ENCODE data around the gene SKIDA1. TPM values are rescaled to one million over a fixed set of nuclear protein-coding genes. Genes with fewer than 3 reads are reported as not detected.

SKIDA1 gene
- total and polyA plus RNA-seq, 2 donors (not counting 1 experiment from before 2014, with no cell fraction given) = 0.28 to 0.50 TPM

DNA sequence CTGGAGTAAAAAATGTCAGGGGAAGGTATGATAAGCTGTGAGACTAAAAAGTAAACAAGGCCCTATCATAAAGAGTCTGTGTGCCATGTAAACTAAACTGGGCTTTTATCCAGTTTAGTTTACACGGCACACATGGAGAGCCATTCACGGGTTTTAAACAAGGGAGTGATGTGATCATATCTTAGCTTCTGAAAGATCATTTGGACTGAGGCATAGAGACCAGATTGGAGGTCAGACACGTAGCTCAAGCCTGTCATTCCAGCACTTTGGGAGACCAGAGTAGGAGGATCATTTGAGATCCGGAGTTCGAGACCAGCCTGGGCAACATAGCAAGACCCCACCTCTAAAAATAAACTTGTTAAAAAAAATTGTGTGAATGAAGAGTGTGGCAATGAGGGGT, 50.1 kb downstream of the SKIDA1 start:
- DNase-seq (ENCODE audit: low read depth in 2 of 2) = no peak
- Histone ChIP-seq H4K20me1 (ENCODE audit: control insufficient read depth, extremely low read depth, insufficient read depth, low read length) (no peaks in the 10 kb centered on the region), H3K4me2 (ENCODE audit: extremely low read depth, insufficient read depth, low read length) (no peak overlapping the region), H3K27me3 (ENCODE audit: control insufficient read depth, insufficient read depth, low read length) (no peaks in the 10 kb centered on the region), H2AFZ (ENCODE audit: low read length) (no peak overlapping the region), H3K9me3 (ENCODE audit: control insufficient read depth, insufficient read depth, low read depth, low read length) (no peaks in the 10 kb centered on the region), H3K4me1 (ENCODE audit: control insufficient read depth, extremely low read depth, insufficient read depth, low read length) (no peaks in the 10 kb centered on the region), H3K4me3 (replicated peaks in 1 of 4; ENCODE audit: control extremely low read depth in 1 of 4, insufficient read depth in 1 of 4, low read depth in 3 of 4, low read length in 4 of 4) (no peak overlapping the region), H3K36me3 (ENCODE audit: control insufficient read depth, insufficient read depth, low read length) (no peaks in the 10 kb centered on the region), H3K27ac (ENCODE audit: insufficient read depth, low read length) (no peak overlapping the region), H3K9ac (ENCODE audit: insufficient read depth, low read length) (no peak overlapping the region), H3K79me2 (ENCODE audit: control insufficient read depth, insufficient read depth, low read length) (no peaks in the 10 kb centered on the region)
- no peak for TF ChIP-seq EZH2 (IDR thresholded peaks at IDR 0.05; ENCODE audit: low read length, missing control alignments)
- TF ChIP-seq, protein P1, sequence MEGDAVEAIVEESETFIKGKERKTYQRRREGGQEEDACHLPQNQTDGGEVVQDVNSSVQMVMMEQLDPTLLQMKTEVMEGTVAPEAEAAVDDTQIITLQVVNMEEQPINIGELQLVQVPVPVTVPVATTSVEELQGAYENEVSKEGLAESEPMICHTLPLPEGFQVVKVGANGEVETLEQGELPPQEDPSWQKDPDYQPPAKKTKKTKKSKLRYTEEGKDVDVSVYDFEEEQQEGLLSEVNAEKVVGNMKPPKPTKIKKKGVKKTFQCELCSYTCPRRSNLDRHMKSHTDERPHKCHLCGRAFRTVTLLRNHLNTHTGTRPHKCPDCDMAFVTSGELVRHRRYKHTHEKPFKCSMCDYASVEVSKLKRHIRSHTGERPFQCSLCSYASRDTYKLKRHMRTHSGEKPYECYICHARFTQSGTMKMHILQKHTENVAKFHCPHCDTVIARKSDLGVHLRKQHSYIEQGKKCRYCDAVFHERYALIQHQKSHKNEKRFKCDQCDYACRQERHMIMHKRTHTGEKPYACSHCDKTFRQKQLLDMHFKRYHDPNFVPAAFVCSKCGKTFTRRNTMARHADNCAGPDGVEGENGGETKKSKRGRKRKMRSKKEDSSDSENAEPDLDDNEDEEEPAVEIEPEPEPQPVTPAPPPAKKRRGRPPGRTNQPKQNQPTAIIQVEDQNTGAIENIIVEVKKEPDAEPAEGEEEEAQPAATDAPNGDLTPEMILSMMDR (conservative IDR thresholded peaks at IDR 0.05 in 1 of 2, IDR thresholded peaks at IDR 0.05 in 1 of 2; ENCODE audit: low read depth in 1 of 2, low read length in 2 of 2) = no peak

- Histone ChIP-seq H3K27ac (ENCODE audit: insufficient read depth, low read length) (no peak overlapping the region), H3K9me3 (ENCODE audit: control insufficient read depth, insufficient read depth, low read depth, low read length) (no peaks in the 10 kb centered on the region), H3K9ac (ENCODE audit: insufficient read depth, low read length) (no peak overlapping the region), H3K79me2 (ENCODE audit: control insufficient read depth, insufficient read depth, low read length) (no peaks in the 10 kb centered on the region), H2AFZ (ENCODE audit: low read length) (no peak overlapping the region), H3K4me3 (replicated peaks in 1 of 4; ENCODE audit: control extremely low read depth in 1 of 4, insufficient read depth in 1 of 4, low read depth in 3 of 4, low read length in 4 of 4) (no peak overlapping the region), H3K4me1 (ENCODE audit: control insufficient read depth, extremely low read depth, insufficient read depth, low read length) (no peaks in the 10 kb centered on the region), H3K36me3 (ENCODE audit: control insufficient read depth, insufficient read depth, low read length) (no peaks in the 10 kb centered on the region), H4K20me1 (ENCODE audit: control insufficient read depth, extremely low read depth, insufficient read depth, low read length) (no peaks in the 10 kb centered on the region), H3K27me3 (ENCODE audit: control insufficient read depth, insufficient read depth, low read length) (no peaks in the 10 kb centered on the region), H3K4me2 (ENCODE audit: extremely low read depth, insufficient read depth, low read length) (no peak overlapping the region)
- TF ChIP-seq, protein P1 (conservative IDR thresholded peaks at IDR 0.05 in 1 of 2, IDR thresholded peaks at IDR 0.05 in 1 of 2; ENCODE audit: low read depth in 1 of 2, low read length in 2 of 2) = no peak
- TF ChIP-seq EZH2 (IDR thresholded peaks at IDR 0.05; ENCODE audit: low read length, missing control alignments) = no peak
- DNase-seq (ENCODE audit: low read depth in 2 of 2) = no peak
Observed at GRCh38 chr10:21473541-21473940, 51.9 kb downstream of the SKIDA1 start.

DNA sequence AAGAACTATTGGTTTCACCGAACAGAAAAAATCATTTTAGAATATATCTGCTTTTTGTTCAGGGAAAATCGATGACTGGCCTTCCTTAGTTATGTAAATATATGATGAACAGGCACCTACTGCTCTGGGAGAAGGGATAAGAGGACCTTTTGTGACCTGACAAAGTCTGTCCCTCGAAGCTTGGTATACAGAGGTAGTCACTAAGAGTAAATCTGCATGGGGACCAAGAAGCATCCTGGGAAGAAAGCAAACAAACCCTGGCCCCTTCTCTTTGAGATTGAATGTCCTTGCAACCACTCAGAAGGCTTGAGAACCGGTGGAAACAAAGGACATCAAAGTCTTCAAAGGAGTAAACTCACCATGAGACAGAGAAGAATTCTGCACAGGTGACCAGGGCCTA, 52.3 kb downstream of the SKIDA1 start:
- no peaks in the 10 kb centered on the region for H3K9me3 ChIP-seq (ENCODE audit: control insufficient read depth, insufficient read depth, low read depth, low read length)
- no peak overlapping the region for H3K4me2 ChIP-seq (ENCODE audit: extremely low read depth, insufficient read depth, low read length)
- no peak for DNase-seq (ENCODE audit: low read depth in 2 of 2)
- no peak overlapping the region for H3K27ac ChIP-seq (ENCODE audit: insufficient read depth, low read length)
- H3K79me2 ChIP-seq (ENCODE audit: control insufficient read depth, insufficient read depth, low read length) = no peaks in the 10 kb centered on the region
- H4K20me1 ChIP-seq (ENCODE audit: control insufficient read depth, extremely low read depth, insufficient read depth, low read length) = no peaks in the 10 kb centered on the region
- no peak overlapping the region for H2AFZ ChIP-seq (ENCODE audit: low read length)
- no peaks in the 10 kb centered on the region for H3K27me3 ChIP-seq (ENCODE audit: control insufficient read depth, insufficient read depth, low read length)
- H3K36me3 ChIP-seq (ENCODE audit: control insufficient read depth, insufficient read depth, low read length) = no peaks in the 10 kb centered on the region
- no peak overlapping the region for H3K9ac ChIP-seq (ENCODE audit: insufficient read depth, low read length)
- TF ChIP-seq, protein P1 (conservative IDR thresholded peaks at IDR 0.05 in 1 of 2, IDR thresholded peaks at IDR 0.05 in 1 of 2; ENCODE audit: low read depth in 1 of 2, low read length in 2 of 2) = no peak
- no peak for TF ChIP-seq EZH2 (IDR thresholded peaks at IDR 0.05; ENCODE audit: low read length, missing control alignments)
- H3K4me3 ChIP-seq (replicated peaks in 1 of 4; ENCODE audit: control extremely low read depth in 1 of 4, insufficient read depth in 1 of 4, low read depth in 3 of 4, low read length in 4 of 4) = no peak overlapping the region
- H3K4me1 ChIP-seq (ENCODE audit: control insufficient read depth, extremely low read depth, insufficient read depth, low read length) = no peaks in the 10 kb centered on the region
